ENCODE measurements around the gene OR10S1.

Gene OR10S1

DNA sequence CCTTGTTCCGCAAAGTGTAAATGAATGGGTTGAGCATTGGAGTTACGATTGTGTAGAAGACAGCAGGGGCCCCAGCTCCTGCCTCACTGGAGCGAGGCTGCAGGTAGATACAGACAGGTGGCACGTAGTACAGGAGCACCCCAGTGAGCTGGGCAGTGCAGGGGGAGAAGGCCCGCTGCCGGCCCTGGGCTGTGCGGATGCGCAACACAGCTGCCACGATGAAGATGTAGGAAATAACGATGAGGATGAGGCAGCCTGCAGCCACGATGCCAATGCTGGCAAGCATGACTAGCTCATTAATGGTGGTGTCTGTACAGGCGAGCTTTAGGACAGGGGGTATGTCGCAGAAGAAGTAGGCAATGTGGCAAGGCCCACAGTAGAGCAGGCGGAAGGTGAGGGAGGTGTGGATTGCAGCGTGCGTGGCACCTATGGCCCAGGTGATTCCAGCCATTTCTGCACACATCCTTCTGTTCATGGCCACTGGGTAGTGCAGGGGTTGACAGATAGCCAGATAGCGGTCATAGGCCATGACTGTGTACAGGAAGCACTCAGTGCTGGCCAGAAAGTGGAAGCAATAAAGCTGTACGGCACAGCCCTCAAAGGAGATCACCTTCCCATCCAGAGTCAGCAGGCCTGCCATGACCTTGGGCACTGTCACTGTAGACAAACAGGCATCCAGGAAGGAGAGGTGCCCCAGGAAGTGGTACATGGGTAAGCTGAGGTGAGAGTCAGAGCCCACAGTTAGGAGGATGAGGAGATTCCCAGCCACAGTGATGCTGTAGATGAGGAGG, 616 bp downstream of the OR10S1 start:
- H3K9ac ChIP-seq (ENCODE audit: low read length): no peak overlapping the region
- H3K27me3 ChIP-seq (ENCODE audit: insufficient read depth, low read length): no peaks in the 10 kb centered on the region
- H3F3A ChIP-seq (ENCODE audit: insufficient read depth, low read length): no peaks in the 10 kb centered on the region
- no peaks in the 10 kb centered on the region for H3K9me3 ChIP-seq (ENCODE audit: low read length)
- H3K9me2 ChIP-seq (ENCODE audit: low read depth, low read length): no peaks in the 10 kb centered on the region
- no peak overlapping the region for H3K4me2 ChIP-seq (ENCODE audit: low read length)
- H2AFZ ChIP-seq (ENCODE audit: low read length): no peak overlapping the region
- no peak overlapping the region for H3K27ac ChIP-seq (ENCODE audit: low read depth, low read length, poor library complexity, severe bottlenecking)
- no peaks in the 10 kb centered on the region for H3K4me1 ChIP-seq (ENCODE audit: insufficient read depth, low read length, severe bottlenecking)
- H3K79me2 ChIP-seq (ENCODE audit: insufficient read depth, low read length): no peaks in the 10 kb centered on the region
- no peak for TF ChIP-seq EZH2 (IDR thresholded peaks at IDR 0.05; ENCODE audit: borderline replicate concordance, low read length)
- TF ChIP-seq, protein P1, sequence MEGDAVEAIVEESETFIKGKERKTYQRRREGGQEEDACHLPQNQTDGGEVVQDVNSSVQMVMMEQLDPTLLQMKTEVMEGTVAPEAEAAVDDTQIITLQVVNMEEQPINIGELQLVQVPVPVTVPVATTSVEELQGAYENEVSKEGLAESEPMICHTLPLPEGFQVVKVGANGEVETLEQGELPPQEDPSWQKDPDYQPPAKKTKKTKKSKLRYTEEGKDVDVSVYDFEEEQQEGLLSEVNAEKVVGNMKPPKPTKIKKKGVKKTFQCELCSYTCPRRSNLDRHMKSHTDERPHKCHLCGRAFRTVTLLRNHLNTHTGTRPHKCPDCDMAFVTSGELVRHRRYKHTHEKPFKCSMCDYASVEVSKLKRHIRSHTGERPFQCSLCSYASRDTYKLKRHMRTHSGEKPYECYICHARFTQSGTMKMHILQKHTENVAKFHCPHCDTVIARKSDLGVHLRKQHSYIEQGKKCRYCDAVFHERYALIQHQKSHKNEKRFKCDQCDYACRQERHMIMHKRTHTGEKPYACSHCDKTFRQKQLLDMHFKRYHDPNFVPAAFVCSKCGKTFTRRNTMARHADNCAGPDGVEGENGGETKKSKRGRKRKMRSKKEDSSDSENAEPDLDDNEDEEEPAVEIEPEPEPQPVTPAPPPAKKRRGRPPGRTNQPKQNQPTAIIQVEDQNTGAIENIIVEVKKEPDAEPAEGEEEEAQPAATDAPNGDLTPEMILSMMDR (IDR thresholded peaks at IDR 0.05; ENCODE audit: low read length): no peak
- H4K20me1 ChIP-seq (ENCODE audit: insufficient read depth, low read length): no peaks in the 10 kb centered on the region
- no peak overlapping the region for H3K4me3 ChIP-seq (ENCODE audit: low read depth, low read length, poor library complexity, severe bottlenecking)
- H3K36me3 ChIP-seq (ENCODE audit: insufficient read depth, low read length): no peaks in the 10 kb centered on the region

DNA sequence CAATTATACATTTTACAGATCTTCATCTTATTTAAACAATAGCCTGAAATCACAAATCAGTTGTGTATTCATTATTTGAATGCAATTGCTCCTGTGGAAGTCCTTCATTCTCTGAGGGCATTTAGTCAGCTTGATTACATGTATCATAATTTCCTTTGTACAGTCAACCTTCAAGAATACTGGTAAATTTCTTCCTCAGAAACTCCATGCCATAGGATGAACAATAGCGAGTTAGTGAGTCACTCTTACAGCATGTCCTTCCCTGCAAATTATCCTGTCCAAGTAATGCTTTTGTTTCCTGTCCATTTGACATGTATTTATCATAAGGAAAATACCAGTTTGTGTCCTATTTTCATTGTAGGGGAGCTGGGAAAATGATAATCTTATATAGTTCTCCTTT, 3.8 kb downstream of the OR10S1 start:
- Histone ChIP-seq H3F3A (ENCODE audit: insufficient read depth, low read length) (no peaks in the 10 kb centered on the region), H3K9ac (ENCODE audit: low read length) (no peak overlapping the region), H4K20me1 (ENCODE audit: insufficient read depth, low read length) (no peaks in the 10 kb centered on the region), H3K79me2 (ENCODE audit: insufficient read depth, low read length) (no peaks in the 10 kb centered on the region), H3K9me3 (ENCODE audit: low read length) (no peaks in the 10 kb centered on the region), H3K9me2 (ENCODE audit: low read depth, low read length) (no peaks in the 10 kb centered on the region), H3K36me3 (ENCODE audit: insufficient read depth, low read length) (no peaks in the 10 kb centered on the region), H3K27ac (ENCODE audit: low read depth, low read length, poor library complexity, severe bottlenecking) (no peak overlapping the region), H3K27me3 (ENCODE audit: insufficient read depth, low read length) (no peaks in the 10 kb centered on the region), H2AFZ (ENCODE audit: low read length) (no peak overlapping the region), H3K4me3 (ENCODE audit: low read depth, low read length, poor library complexity, severe bottlenecking) (no peak overlapping the region), H3K4me1 (ENCODE audit: insufficient read depth, low read length, severe bottlenecking) (no peaks in the 10 kb centered on the region), H3K4me2 (ENCODE audit: low read length) (no peak overlapping the region)
- TF ChIP-seq, protein P1 (IDR thresholded peaks at IDR 0.05; ENCODE audit: low read length): no peak
- TF ChIP-seq EZH2 (IDR thresholded peaks at IDR 0.05; ENCODE audit: borderline replicate concordance, low read length): no peak

DNA sequence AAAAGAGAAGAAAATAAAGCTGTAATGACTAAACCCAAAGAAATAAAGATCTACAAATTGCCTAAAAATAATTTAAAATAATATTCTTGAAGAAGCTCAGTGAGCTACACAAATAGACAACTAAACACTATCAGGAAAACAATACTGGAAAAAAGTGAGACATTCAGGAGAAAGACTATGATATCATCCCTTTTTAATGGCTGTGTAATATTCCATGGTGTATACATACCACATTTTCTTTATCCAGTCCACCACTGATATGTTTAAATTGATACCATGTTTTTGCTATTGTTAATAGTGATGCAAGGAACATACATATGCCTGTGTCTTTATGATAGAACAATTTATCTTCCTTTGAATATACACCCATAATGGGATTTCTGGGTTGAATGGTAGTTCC, 20.8 kb downstream of the OR10S1 start:
- Histone ChIP-seq H3F3A (ENCODE audit: insufficient read depth, low read length) (no peaks in the 10 kb centered on the region), H3K36me3 (ENCODE audit: insufficient read depth, low read length) (no peaks in the 10 kb centered on the region), H3K27ac (ENCODE audit: low read depth, low read length, poor library complexity, severe bottlenecking) (no peak overlapping the region), H3K9me2 (ENCODE audit: low read depth, low read length) (no peaks in the 10 kb centered on the region), H3K9ac (ENCODE audit: low read length) (no peak overlapping the region), H3K27me3 (ENCODE audit: insufficient read depth, low read length) (no peaks in the 10 kb centered on the region), H3K4me2 (ENCODE audit: low read length) (no peak overlapping the region), H3K4me3 (ENCODE audit: low read depth, low read length, poor library complexity, severe bottlenecking) (no peak overlapping the region), H3K9me3 (ENCODE audit: low read length) (no peaks in the 10 kb centered on the region), H3K79me2 (ENCODE audit: insufficient read depth, low read length) (no peaks in the 10 kb centered on the region), H3K4me1 (ENCODE audit: insufficient read depth, low read length, severe bottlenecking) (no peaks in the 10 kb centered on the region), H4K20me1 (ENCODE audit: insufficient read depth, low read length) (no peaks in the 10 kb centered on the region), H2AFZ (ENCODE audit: low read length) (no peak overlapping the region)
- TF ChIP-seq, protein P1 (IDR thresholded peaks at IDR 0.05; ENCODE audit: low read length): no peak
- no peak for TF ChIP-seq EZH2 (IDR thresholded peaks at IDR 0.05; ENCODE audit: borderline replicate concordance, low read length)
